Psoas muscle (tissue), 8 donors: ENCODE measurements around the gene DOCK2. TPM values are rescaled to one million over a fixed set of nuclear protein-coding genes. Genes with fewer than 3 reads are reported as not detected.

ENCODE experiments used
- ATAC-seq, 4 donors: fragments of 200-7000 bp; cut with Tn5 transposase; one replicate each; pipeline ENCODE4 v1.9.1; 2020; ENCODE audit warnings: moderate library complexity in 3 of 4, mild to moderate bottlenecking in 2 of 4
- DNase-seq, 2 donors: peaks; one replicate each; pipeline ENCODE4 v3.0.0-alpha.2; 2020
- H3K27ac ChIP-seq: fragments of 200-600 bp; one replicate; pipeline ENCODE4 v1.8.0; 2022
- H3K27me3 ChIP-seq, 3 donors: fragments of 200-600 bp in 1 of 3; one replicate each; pipeline versions ENCODE4 v1.6.1 to v1.8.0; 2013 to 2022; ENCODE audit warnings: low read length in 2 of 3, mild to moderate bottlenecking in 2 of 3, moderate library complexity in 1 of 3; ENCODE audit not compliant: insufficient read depth in 3 of 3
- H3K36me3 ChIP-seq, 2 donors: fragments of 200-600 bp in 1 of 2; one replicate each; pipeline versions ENCODE4 v1.6.1 to v1.8.0; 2013 to 2022; ENCODE audit warnings: low read depth in 1 of 2, mild to moderate bottlenecking in 1 of 2, moderate library complexity in 1 of 2; ENCODE audit not compliant: insufficient read depth in 1 of 2
- H3K4me1 ChIP-seq: fragments of 200-600 bp; one replicate; pipeline ENCODE4 v1.8.0; 2022
- H3K4me3 ChIP-seq: fragments of 200-600 bp; one replicate; pipeline ENCODE4 v1.8.0; 2022; ENCODE audit warnings: mild to moderate bottlenecking
- H3K9me3 ChIP-seq: fragments of 200-600 bp; one replicate; pipeline ENCODE4 v1.8.0; 2022
- CTCF ChIP-seq: fragments of 200-600 bp; IDR thresholded peaks from one replicate; pipeline ENCODE4 v1.8.0; 2022; ENCODE audit warnings: antibody characterized with exemption
- WGBS, 3 donors: extraction: QIAGEN DNeasy Blood & Tissue Kit; methylation state at CpG; one replicate each; pipeline versions ENCODE4 v1.1.6 to v1.1.7; 2013; 5-methylcytosine and 5-hydroxymethylcytosine counted together
- intact Hi-C, 2 donors: fragments of 100-400 bp; cut with DNase I; formaldehyde crosslinking; loops; one replicate each; pipeline versions ENCODE4 v1.11.0 to v1.14.2; 2022
- polyA plus RNA-seq, 3 donors: library from polyadenylated mRNA; stranded (reverse); fragments of 200-250 nt; gene quantifications; one replicate each; pipeline ENCODE4 v1.2.3, GENCODE V29; 2013
- total RNA-seq, 4 donors: library from RNA; stranded (reverse); fragmentation: NEBNext Ultra II Directional in 2 of 4; extraction: Animal tissue kit (Norgen Biotek cat#: 25700) in 2 of 4; gene quantifications; one replicate each; pipeline versions ENCODE4 v1.2.1 to v1.2.4, GENCODE V29; 2021 to 2023
- donor health status: healthy with polysubstance abuse.
- donor health status: DM: no; HTN: no; CAD: no; lungs with moderate emphysema.
- donor health status: Bipolar disorder and iron deficiency.
- donor health status: healthy.
- donor health status: DM: yes; HTN: yes; CAD: no.
- donor health status: DM: no; HTN: no; CAD: no.
- donor health status: DM: no; HTN: no; CAD: no.
- donor health status: DM: yes; HTN: yes; CAD: no.

Gene DOCK2
- total and polyA plus RNA-seq, 7 donors: 0.37 to 4.4 (median 3.5) TPM

GRCh38 chr5:170028124-170028523 is 391.0 kb downstream of the DOCK2 start:
- intact Hi-C loops: no loop called here
- no peaks in the 10 kb centered on the region for H3K27me3 ChIP-seq
- DNase-seq (no peak), ATAC-seq (no peak)
- WGBS, 3 donors: 22 to 42% (median 28%) methylated on average over 2 of the region's 2 CpGs
- no peaks in the 10 kb centered on the region for H3K4me1 ChIP-seq
- no peak overlapping the region for H3K4me3 ChIP-seq
- H3K27ac ChIP-seq: no peak overlapping the region
- TF ChIP-seq CTCF: no peak
- H3K36me3 ChIP-seq: no peaks in the 10 kb centered on the region
- H3K9me3 ChIP-seq: no peaks in the 10 kb centered on the region

- no peak for TF ChIP-seq CTCF
These were observed 397.2 kb downstream of the DOCK2 start for GRCh38 chr5:170034231-170034630.

GRCh38 chr5:170038241-170038640 is 401.2 kb downstream of the DOCK2 start:
- no peak overlapping the region for H3K4me3 ChIP-seq
- no peak overlapping the region for H3K27ac ChIP-seq
- H3K36me3 ChIP-seq: no peaks in the 10 kb centered on the region
- no peaks in the 10 kb centered on the region for H3K4me1 ChIP-seq
- 85 to 89% (median 88%) methylated on average over 7 of the region's 7 CpGs for WGBS, 3 donors
- ATAC-seq: no peak
- no peaks in the 10 kb centered on the region for H3K27me3 ChIP-seq
- DNase-seq: no peak
- intact Hi-C loops: no loop called here
- H3K9me3 ChIP-seq: no peaks in the 10 kb centered on the region
- TF ChIP-seq CTCF: no peak

More at GRCh38 chr5:170034231-170034630, 397.2 kb downstream of the DOCK2 start:
- Histone ChIP-seq H3K27ac (no peak overlapping the region), H3K4me1 (no peaks in the 10 kb centered on the region), H3K27me3 (no peaks in the 10 kb centered on the region), H3K9me3 (no peaks in the 10 kb centered on the region), H3K4me3 (no peak overlapping the region), H3K36me3 (no peaks in the 10 kb centered on the region)
- ATAC-seq (no peak), DNase-seq (no peak)
- WGBS, 3 donors: 77 to 89% (median 81%) methylated on average over 10 of the region's 10 CpGs
- intact Hi-C loops: no loop called here

- DNase-seq: no peak
- ATAC-seq: no peak
- Histone ChIP-seq H3K4me3 (no peak overlapping the region), H3K9me3 (no peaks in the 10 kb centered on the region), H3K27me3 (no peaks in the 10 kb centered on the region), H3K4me1 (no peaks in the 10 kb centered on the region), H3K27ac (no peak overlapping the region), H3K36me3 (no peaks in the 10 kb centered on the region)
- intact Hi-C loops: no loop called here
- TF ChIP-seq CTCF: no peak
- WGBS, 3 donors: 81 to 92% (median 82%) methylated on average over 3 of the region's 3 CpGs
These were observed 402.8 kb downstream of the DOCK2 start for GRCh38 chr5:170039830-170040229.

GRCh38 chr5:170046241-170046640 is 409.2 kb downstream of the DOCK2 start:
- no peaks in the 10 kb centered on the region for H3K9me3 ChIP-seq
- H3K4me3 ChIP-seq: no peak overlapping the region
- ATAC-seq (no peak), DNase-seq (no peak)
- no peaks in the 10 kb centered on the region for H3K4me1 ChIP-seq
- WGBS, 3 donors: 11 to 22% (median 13%) methylated on average over 3 of the region's 3 CpGs
- no peaks in the 10 kb centered on the region for H3K36me3 ChIP-seq
- H3K27me3 ChIP-seq: no peaks in the 10 kb centered on the region
- no peak overlapping the region for H3K27ac ChIP-seq
- intact Hi-C loops: no loop called here
- no peak for TF ChIP-seq CTCF
